Activated naive CD4-positive, alpha-beta T cell treated with anti-CD3 and anti-CD28 coated beads, Interleukin-2, amount 10 ng/mL, durations not matched to agents 7 days and 5 days (primary cell): Measurements from ENCODE around the gene ELK3.

Experiments used
- CTCF ChIA-PET: fragments of 350-600 bp; sonication (Branson Sonifier 250); formaldehyde crosslinking; loops from one replicate; lab custom pipeline; 2021; ENCODE audit warnings: antibody characterized with exemption; lab: Charles Lee
- DNase-seq: peaks from one replicate; pipeline ENCODE4 v3.0.0-alpha.2; 2020
- H3K27ac Mint-ChIP-seq: one replicate; pipeline ENCODE4 v1.8.0; 2021; ENCODE audit warnings: mild to moderate bottlenecking, moderate library complexity, mixed read lengths
- H3K27me3 Mint-ChIP-seq: one replicate; pipeline ENCODE4 v1.8.0; 2021; ENCODE audit warnings: mild to moderate bottlenecking, mixed read lengths
- H3K36me3 Mint-ChIP-seq: one replicate; pipeline ENCODE4 v1.8.0; 2021; ENCODE audit warnings: mixed read lengths
- H3K4me1 Mint-ChIP-seq: one replicate; pipeline ENCODE4 v1.8.0; 2021; ENCODE audit warnings: mixed read lengths
- H3K4me3 Mint-ChIP-seq: one replicate; pipeline ENCODE4 v1.8.0; 2021; ENCODE audit warnings: mild to moderate bottlenecking, moderate library complexity, mixed read lengths
- H3K9me3 Mint-ChIP-seq: one replicate; pipeline ENCODE4 v1.8.0; 2021; ENCODE audit warnings: mixed read lengths

The ELK3 gene

GRCh38 chr12:96238336-96239047 lies 44.3 kb downstream of the ELK3 start:
- no peak for DNase-seq
- CTCF ChIA-PET = interaction anchor here (1.1 to 1.5 kb wide), 4 partner anchors 23 to 278 kb away, joined by 3 to 6 read pairs (median 4); partner anchors contain the start of gene CFAP54
- Mint-ChIP-seq H3K27me3 (no peaks in the 10 kb centered on the region), H3K36me3 (peaks cover 44% of the 10 kb centered on the region), H3K27ac (no peak overlapping the region), H3K4me1 (peaks cover 73% of the 10 kb centered on the region), H3K9me3 (no peaks in the 10 kb centered on the region), H3K4me3 (no peak overlapping the region)

GRCh38 chr12:96239711-96240635 lies 45.8 kb downstream of the ELK3 start:
- CTCF ChIA-PET = interaction anchor here (0.7 to 1.3 kb wide), 3 partner anchors 25 to 177 kb away, joined by 3 to 4 read pairs (median 4); no protein-coding TSS in a partner anchor
- Mint-ChIP-seq H3K9me3 (no peaks in the 10 kb centered on the region), H3K4me3 (no peak overlapping the region), H3K36me3 (peaks cover 41% of the 10 kb centered on the region), H3K27me3 (no peaks in the 10 kb centered on the region), H3K4me1 (peaks cover 68% of the 10 kb centered on the region), H3K27ac (no peak overlapping the region)
- DNase-seq = no peak

GRCh38 chr12:96240656-96241055 lies 46.5 kb downstream of the ELK3 start:
- H3K4me1 Mint-ChIP-seq = peaks cover 61% of the 10 kb centered on the region
- H3K27me3 Mint-ChIP-seq = no peaks in the 10 kb centered on the region
- H3K27ac Mint-ChIP-seq = no peak overlapping the region
- H3K4me3 Mint-ChIP-seq = no peak overlapping the region
- peaks cover 34% of the 10 kb centered on the region for H3K36me3 Mint-ChIP-seq
- CTCF ChIA-PET = interaction anchor here (0.7 to 1.3 kb wide), 4 partner anchors 25 to 276 kb away, joined by 3 to 8 read pairs (median 4); no protein-coding TSS in a partner anchor
- H3K9me3 Mint-ChIP-seq = no peaks in the 10 kb centered on the region
- DNase-seq = no peak

- peaks cover 27% of the 10 kb centered on the region for H3K36me3 Mint-ChIP-seq
- CTCF ChIA-PET = interaction anchor here (1.2 kb wide), 1 partner anchor 275 kb away, joined by 8 read pairs; no protein-coding TSS in a partner anchor
Observed at GRCh38 chr12:96241431-96241830, 47.3 kb downstream of the ELK3 start.

GRCh38 chr12:96241846-96242256 lies 47.7 kb downstream of the ELK3 start:
- Mint-ChIP-seq H3K36me3 (peaks cover 29% of the 10 kb centered on the region), H3K9me3 (no peaks in the 10 kb centered on the region), H3K4me1 (peaks cover 50% of the 10 kb centered on the region), H3K27ac (peak overlapping the region; percentile 79), H3K4me3 (peak overlapping the region; percentile 21), H3K27me3 (no peaks in the 10 kb centered on the region)
- DNase-seq = peak; percentile 73
- CTCF ChIA-PET = interaction anchor here (1.2 kb wide), 1 partner anchor 275 kb away, joined by 8 read pairs; no protein-coding TSS in a partner anchor

More at GRCh38 chr12:96241431-96241830, 47.3 kb downstream of the ELK3 start:
- Mint-ChIP-seq H3K9me3 (no peaks in the 10 kb centered on the region), H3K27ac (peak overlapping the region; percentile 79), H3K4me3 (no peak overlapping the region), H3K27me3 (no peaks in the 10 kb centered on the region), H3K4me1 (peaks cover 54% of the 10 kb centered on the region)
- no peak for DNase-seq

GRCh38 chr12:96242597-96242996 lies 48.4 kb downstream of the ELK3 start:
- peak; percentile 8 for DNase-seq
- Mint-ChIP-seq H3K9me3 (no peaks in the 10 kb centered on the region), H3K36me3 (peaks cover 32% of the 10 kb centered on the region), H3K27ac (no peak overlapping the region), H3K4me3 (no peak overlapping the region), H3K27me3 (no peaks in the 10 kb centered on the region), H3K4me1 (peaks cover 43% of the 10 kb centered on the region)
- CTCF ChIA-PET = interaction anchor here (1.2 kb wide), 1 partner anchor 180 kb away, joined by 4 read pairs; no protein-coding TSS in a partner anchor

GRCh38 chr12:96244826-96245225 lies 50.7 kb downstream of the ELK3 start:
- no peak for DNase-seq
- H3K27me3 Mint-ChIP-seq = no peaks in the 10 kb centered on the region
- H3K9me3 Mint-ChIP-seq = no peaks in the 10 kb centered on the region
- H3K27ac Mint-ChIP-seq = no peak overlapping the region
- H3K4me1 Mint-ChIP-seq = peaks cover 39% of the 10 kb centered on the region
- no peak overlapping the region for H3K4me3 Mint-ChIP-seq
- CTCF ChIA-PET = no interaction called here
- H3K36me3 Mint-ChIP-seq = peaks cover 47% of the 10 kb centered on the region

GRCh38 chr12:96246926-96247505 lies 52.8 kb downstream of the ELK3 start:
- no peak for DNase-seq
- Mint-ChIP-seq H3K36me3 (peaks cover 55% of the 10 kb centered on the region), H3K27me3 (no peaks in the 10 kb centered on the region), H3K4me3 (no peak overlapping the region), H3K4me1 (peaks cover 31% of the 10 kb centered on the region), H3K9me3 (no peaks in the 10 kb centered on the region), H3K27ac (no peak overlapping the region)
- CTCF ChIA-PET = no interaction called here

- Mint-ChIP-seq H3K4me3 (no peak overlapping the region), H3K27me3 (no peaks in the 10 kb centered on the region), H3K36me3 (peaks cover 60% of the 10 kb centered on the region), H3K27ac (no peak overlapping the region), H3K4me1 (peaks cover 25% of the 10 kb centered on the region), H3K9me3 (no peaks in the 10 kb centered on the region)
- DNase-seq = no peak
- CTCF ChIA-PET = no interaction called here
Observed at GRCh38 chr12:96247563-96247962, 53.4 kb downstream of the ELK3 start.

- Mint-ChIP-seq H3K27me3 (no peaks in the 10 kb centered on the region), H3K36me3 (peaks cover 61% of the 10 kb centered on the region), H3K4me1 (peaks cover 18% of the 10 kb centered on the region), H3K4me3 (no peak overlapping the region), H3K9me3 (no peaks in the 10 kb centered on the region), H3K27ac (no peak overlapping the region)
- CTCF ChIA-PET = interaction anchor here (0.7 kb wide), 1 partner anchor 10 kb away, joined by 3 read pairs; no protein-coding TSS in a partner anchor
- DNase-seq = no peak
Observed at GRCh38 chr12:96248136-96248931, 54.2 kb downstream of the ELK3 start.

GRCh38 chr12:96249196-96250118 lies 55.3 kb downstream of the ELK3 start:
- Mint-ChIP-seq H3K36me3 (peaks cover 62% of the 10 kb centered on the region), H3K9me3 (no peaks in the 10 kb centered on the region), H3K27ac (no peak overlapping the region), H3K27me3 (no peaks in the 10 kb centered on the region), H3K4me3 (no peak overlapping the region), H3K4me1 (peaks cover 18% of the 10 kb centered on the region)
- no peak for DNase-seq
- CTCF ChIA-PET = interaction anchor here (0.7 kb wide), 1 partner anchor 9 kb away, joined by 3 read pairs; no protein-coding TSS in a partner anchor

GRCh38 chr12:96250119-96250685 lies 56.0 kb downstream of the ELK3 start:
- H3K27me3 Mint-ChIP-seq = no peaks in the 10 kb centered on the region
- DNase-seq = no peak
- H3K9me3 Mint-ChIP-seq = no peaks in the 10 kb centered on the region
- CTCF ChIA-PET = no interaction called here
- H3K36me3 Mint-ChIP-seq = peaks cover 67% of the 10 kb centered on the region
- H3K4me1 Mint-ChIP-seq = peaks cover 18% of the 10 kb centered on the region
- no peak overlapping the region for H3K4me3 Mint-ChIP-seq
- H3K27ac Mint-ChIP-seq = no peak overlapping the region
